ENCODE measurements around the gene TNFRSF8. TPM values are rescaled to one million over a fixed set of nuclear protein-coding genes. Genes with fewer than 3 reads are reported as not detected.

TNFRSF8 gene
- total and polyA plus RNA-seq, 2 of the 13 experiments (the other 11 are each of a cell fraction or from before 2014, with no cell fraction given), result not detected

- TF ChIP-seq KMT2A (CRISPR knock-in tag; IDR thresholded peaks at IDR 0.05), result no peak
- TF ChIP-seq PAX8 (CRISPR knock-in tag; IDR thresholded peaks at IDR 0.05; ENCODE audit: borderline replicate concordance), result no peak
- no peak for TF ChIP-seq ARNT2 (CRISPR knock-in tag; IDR thresholded peaks at IDR 0.05; ENCODE audit: low read depth)
- no peak for TF ChIP-seq ZNF576 (CRISPR knock-in tag; IDR thresholded peaks at IDR 0.05)
- no peak for TF ChIP-seq MAFF (IDR thresholded peaks at IDR 0.05; ENCODE audit: low read depth, low read length)
- no peak for TF ChIP-seq MED8 (CRISPR knock-in tag; IDR thresholded peaks at IDR 0.05; ENCODE audit: insufficient replicate concordance)
- TF ChIP-seq SIX1 (CRISPR knock-in tag; IDR thresholded peaks at IDR 0.05; ENCODE audit: borderline replicate concordance), result no peak
- TF ChIP-seq ADNP (CRISPR knock-in tag; IDR thresholded peaks at IDR 0.05), result no peak
- no peak for TF ChIP-seq ZNF160 (CRISPR knock-in tag; IDR thresholded peaks at IDR 0.05)
- TF ChIP-seq ZNF678 (CRISPR knock-in tag; IDR thresholded peaks at IDR 0.05), result no peak
- no peak for TF ChIP-seq FOSL2 (CRISPR knock-in tag; IDR thresholded peaks at IDR 0.05)
- in situ Hi-C loops (cut with HindIII; ENCODE audit: extremely low pct_ligation_motif_present, low pct_unique_long_range_greater_than_20kb) (no loop called here), intact Hi-C loops (cut with micrococcal nuclease; ENCODE audit: unreplicated experiment) (no loop called here)
- Histone ChIP-seq H3K4me1 (ENCODE audit: insufficient read depth, low read length) (peaks cover 19% of the 10 kb centered on the region), H3K9me3 (ENCODE audit: low read length) (no peaks in the 10 kb centered on the region), H3K4me2 (ENCODE audit: low read depth, low read length) (peak overlapping the region; percentile 25; the same call in 1 of the 2 replicates), H3K79me2 (ENCODE audit: insufficient read depth, low read length) (no peaks in the 10 kb centered on the region), H2AFZ (ENCODE audit: low read length) (no peak overlapping the region), H4K20me1 (ENCODE audit: insufficient read depth, low read length) (no peaks in the 10 kb centered on the region), H3K27me3 (ENCODE audit: control insufficient read depth in 1 of 2, insufficient read depth in 2 of 2, low read length in 2 of 2) (peaks cover 4 to 45% of the 10 kb centered on the region in 2 experiments; a peak in 4 of 5 replicates), H3K36me3 (replicated peaks in 1 of 2; ENCODE audit: control insufficient read depth in 1 of 2, insufficient read depth in 2 of 2, low read length in 2 of 2) (no peaks in the 10 kb centered on the region), H3K27ac (ENCODE audit: extremely low read length, insufficient read depth, low read length) (no peak overlapping the region), H3K4me3 (replicated peaks in 1 of 3; ENCODE audit: insufficient read depth in 1 of 3, low read depth in 2 of 3, low read length in 3 of 3) (no peak overlapping the region), H3K9ac (ENCODE audit: insufficient read depth, low read depth, low read length) (no peak overlapping the region)
- POLR2A ChIA-PET, result no interaction called here
- no TSS peak for BruUV-seq (replicated peaks)
- CTCF ChIA-PET (ENCODE audit: low intra/inter-chr PET ratio, low total read pairs), result no interaction called here
- 8% methylated on average over 7 of the region's 17 CpGs for WGBS (ENCODE audit: low lambda C conversion rate)
- DNase-seq (ENCODE audit: low spot score) (no peak), ATAC-seq (peak; percentile 26; the same call in 2 of the 3 replicates), FAIRE-seq (no peak)
Observed at GRCh38 chr1:12174924-12175810, 112.1 kb downstream of the TNFRSF8 start.
